IMR-90 (cell line): Measurements from ENCODE around the gene DNMT3A.

Source experiments
- MAZ ChIP-seq: IDR thresholded peaks from 2 replicates; pipeline ENCODE4 v1.6.1; 2012; ENCODE audit warnings: low read depth, mild to moderate bottlenecking, low read length, improper control_type of control experiment, moderate library complexity, borderline replicate concordance
- RAD21 ChIP-seq: IDR thresholded peaks from 2 replicates; pipeline ENCODE4 v1.6.1; 2012; ENCODE audit warnings: low read length, improper control_type of control experiment
- TF ChIP-seq, protein P1 (sequence below): conservative IDR thresholded peaks from 2 replicates; pipeline ENCODE4 v1.5.1; 2012; ENCODE audit warnings: mild to moderate bottlenecking, low read depth, low read length, improper control_type of control experiment

DNA sequence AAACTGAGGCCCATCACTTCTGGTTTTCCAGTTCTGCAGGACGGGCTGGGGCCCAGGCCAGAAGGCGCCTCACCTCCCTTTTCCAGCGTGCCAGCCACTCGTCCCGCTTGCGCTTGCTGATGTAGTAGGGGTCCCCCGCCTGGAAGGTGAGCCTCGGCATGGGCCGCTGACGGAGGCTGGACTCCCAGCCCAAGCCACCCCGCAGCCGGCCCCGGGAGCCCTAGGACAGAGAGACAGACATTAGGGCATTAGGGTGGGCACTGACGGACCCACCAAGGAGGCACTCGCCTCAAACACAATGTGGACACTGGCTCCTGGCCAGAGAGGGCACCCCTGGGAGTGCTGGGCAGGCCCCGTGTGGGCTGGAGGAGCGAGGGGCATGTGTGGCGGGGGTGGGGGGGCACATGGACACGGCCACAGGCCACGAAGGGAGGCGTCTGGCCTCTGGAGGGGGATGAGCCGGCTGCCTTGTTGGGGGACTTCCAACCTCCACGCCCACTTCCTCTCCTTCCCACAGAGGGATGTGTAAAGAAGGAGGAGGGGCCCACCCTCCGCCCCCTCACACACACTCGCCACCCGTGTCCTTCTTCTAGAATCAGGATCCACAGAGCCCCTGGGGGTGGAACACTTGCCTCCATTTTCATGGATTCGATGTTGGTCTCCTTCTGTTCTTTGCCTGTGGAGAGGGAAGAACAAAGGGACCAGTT is 66.7 kb downstream of the DNMT3A start:
- TF ChIP-seq, protein P1, sequence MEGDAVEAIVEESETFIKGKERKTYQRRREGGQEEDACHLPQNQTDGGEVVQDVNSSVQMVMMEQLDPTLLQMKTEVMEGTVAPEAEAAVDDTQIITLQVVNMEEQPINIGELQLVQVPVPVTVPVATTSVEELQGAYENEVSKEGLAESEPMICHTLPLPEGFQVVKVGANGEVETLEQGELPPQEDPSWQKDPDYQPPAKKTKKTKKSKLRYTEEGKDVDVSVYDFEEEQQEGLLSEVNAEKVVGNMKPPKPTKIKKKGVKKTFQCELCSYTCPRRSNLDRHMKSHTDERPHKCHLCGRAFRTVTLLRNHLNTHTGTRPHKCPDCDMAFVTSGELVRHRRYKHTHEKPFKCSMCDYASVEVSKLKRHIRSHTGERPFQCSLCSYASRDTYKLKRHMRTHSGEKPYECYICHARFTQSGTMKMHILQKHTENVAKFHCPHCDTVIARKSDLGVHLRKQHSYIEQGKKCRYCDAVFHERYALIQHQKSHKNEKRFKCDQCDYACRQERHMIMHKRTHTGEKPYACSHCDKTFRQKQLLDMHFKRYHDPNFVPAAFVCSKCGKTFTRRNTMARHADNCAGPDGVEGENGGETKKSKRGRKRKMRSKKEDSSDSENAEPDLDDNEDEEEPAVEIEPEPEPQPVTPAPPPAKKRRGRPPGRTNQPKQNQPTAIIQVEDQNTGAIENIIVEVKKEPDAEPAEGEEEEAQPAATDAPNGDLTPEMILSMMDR: no peak
- TF ChIP-seq MAZ (no peak), RAD21 (no peak)
